Sigmoid colon (tissue), 7 donors: Measurements from ENCODE around the gene RGS7. TPM values are rescaled to one million over a fixed set of nuclear protein-coding genes. Genes with fewer than 3 reads are reported as not detected.

ENCODE experiments used
- DNase-seq: peaks from one replicate; pipeline ENCODE4 v3.0.0-alpha.2; 2019
- H3K27ac ChIP-seq, 4 donors: fragments of 200-600 bp; sonication (generic); one replicate each; pipeline ENCODE4 v1.5.1; 2016 to 2019; ENCODE audit warnings: mild to moderate bottlenecking in 1 of 4
- H3K27me3 ChIP-seq, 3 donors: fragments of 200-600 bp; sonication (generic); one replicate each; pipeline ENCODE4 v1.5.1; 2019; ENCODE audit warnings: mild to moderate bottlenecking in 1 of 3
- H3K36me3 ChIP-seq, 4 donors: fragments of 200-600 bp; sonication (generic); one replicate each; pipeline ENCODE4 v1.5.1; 2016 to 2019
- H3K4me1 ChIP-seq, 4 donors: fragments of 200-600 bp; sonication (generic); one replicate each; pipeline ENCODE4 v1.5.1; 2017 to 2019
- H3K4me3 ChIP-seq, 4 donors: fragments of 200-600 bp; sonication (generic); one replicate each; pipeline ENCODE4 v1.5.1; 2017 to 2019; ENCODE audit warnings: mild to moderate bottlenecking in 2 of 4, moderate library complexity in 1 of 4
- H3K9me3 ChIP-seq, 4 donors: fragments of 200-600 bp in 3 of 4; sonication (generic) in 3 of 4; one replicate each; pipeline versions ENCODE4 v1.5.1 to v1.6.1; 2013 to 2019
- CTCF ChIP-seq, 4 experiments: fragments of 450-650 bp in 3 of 4; fragments of 200-600 bp in 1 of 4; IDR thresholded peaks; one replicate each; pipeline ENCODE4 v1.5.1; 2016 to 2019; ENCODE audit warnings: antibody characterized with exemption in 4 of 4, mild to moderate bottlenecking in 3 of 4, moderate library complexity in 2 of 4
- EP300 ChIP-seq, 4 donors: sonication (generic); formaldehyde crosslinking; IDR thresholded peaks; one replicate each; pipeline ENCODE4 v1.6.1; 2017; ENCODE audit warnings: antibody characterized with exemption in 4 of 4
- POLR2A ChIP-seq, 2 donors: fragments of 450-650 bp; IDR thresholded peaks; one replicate each; pipeline ENCODE4 v1.6.1; 2016; ENCODE audit warnings: antibody characterized with exemption in 2 of 2, mild to moderate bottlenecking in 2 of 2, moderate library complexity in 2 of 2
- POLR2AphosphoS5 ChIP-seq, 4 donors: sonication (generic); formaldehyde crosslinking; IDR thresholded peaks; one replicate each; pipeline ENCODE4 v1.6.1; 2017; ENCODE audit warnings: antibody characterized with exemption in 4 of 4
- WGBS, 2 donors: extraction: QIAGEN DNeasy Blood & Tissue Kit; methylation state at CpG; one replicate each; pipeline ENCODE4 v1.1.7; 2013; 5-methylcytosine and 5-hydroxymethylcytosine counted together
- intact Hi-C: fragments of 100-400 bp; cut with DNase I; formaldehyde crosslinking; loops from one replicate; pipeline ENCODE4 v1.15.1; 2023
- polyA plus RNA-seq, 3 donors: library from polyadenylated mRNA; stranded (reverse); fragments of 200-250 nt; gene quantifications; one replicate each; pipeline ENCODE4 v1.2.3, GENCODE V29; 2013
- total RNA-seq, 4 donors: library from RNA; depleted of rRNA; stranded (reverse); fragments of >200 nt; gene quantifications; one replicate each; pipeline ENCODE4 v1.1.0, GENCODE V29; 2016
- donor health status: healthy with polysubstance abuse.
- donor health status: Bipolar disorder and iron deficiency.
- donor health status: healthy.

The RGS7 gene
- total and polyA plus RNA-seq, 7 donors: 0.10 to 1.8 (median 0.33) TPM; not detected in 4

- intact Hi-C loops: no loop called here
- 85 to 92% methylated on average over 1 of the region's 1 CpG for WGBS, 2 donors
- no peak for TF ChIP-seq EP300 (IDR thresholded peaks at IDR 0.05)
- no peak for TF ChIP-seq CTCF (IDR thresholded peaks at IDR 0.05)
- no peak for TF ChIP-seq POLR2AphosphoS5 (IDR thresholded peaks at IDR 0.05)
Observed at GRCh38 chr1:241286486-241286885, 70.5 kb downstream of the RGS7 start.

GRCh38 chr1:241276391-241276790, 80.6 kb downstream of the RGS7 start:
- no peak for DNase-seq
- no peaks in the 10 kb centered on the region for H3K27me3 ChIP-seq
- TF ChIP-seq CTCF (IDR thresholded peaks at IDR 0.05) (no peak), POLR2A (IDR thresholded peaks at IDR 0.05) (no peak), EP300 (IDR thresholded peaks at IDR 0.05) (no peak), POLR2AphosphoS5 (IDR thresholded peaks at IDR 0.05) (no peak)
- no peaks in the 10 kb centered on the region for H3K4me1 ChIP-seq
- H3K9me3 ChIP-seq: peaks cover 0 to 6% (median under 1%) of the 10 kb centered on the region in 4 donors
- intact Hi-C loops: no loop called here
- H3K4me3 ChIP-seq: no peak overlapping the region
- H3K27ac ChIP-seq: no peak overlapping the region
- WGBS, 2 donors: 73 to 74% methylated on average over 3 of the region's 3 CpGs
- H3K36me3 ChIP-seq: no peaks in the 10 kb centered on the region

More at GRCh38 chr1:241286486-241286885, 70.5 kb downstream of the RGS7 start:
- no peak overlapping the region for H3K4me3 ChIP-seq
- H3K4me1 ChIP-seq: no peaks in the 10 kb centered on the region
- no peak overlapping the region for H3K27ac ChIP-seq
- H3K9me3 ChIP-seq: peaks cover 0 to 6% (median 2%) of the 10 kb centered on the region in 4 donors
- DNase-seq: no peak
- H3K36me3 ChIP-seq: no peaks in the 10 kb centered on the region
- no peaks in the 10 kb centered on the region for H3K27me3 ChIP-seq

GRCh38 chr1:241275981-241276380, 81.0 kb downstream of the RGS7 start:
- H3K36me3 ChIP-seq: no peaks in the 10 kb centered on the region
- TF ChIP-seq POLR2AphosphoS5 (IDR thresholded peaks at IDR 0.05) (no peak), EP300 (IDR thresholded peaks at IDR 0.05) (no peak), CTCF (IDR thresholded peaks at IDR 0.05) (no peak), POLR2A (IDR thresholded peaks at IDR 0.05) (no peak)
- WGBS, 2 donors: 74 to 82% methylated on average over 5 of the region's 5 CpGs

GRCh38 chr1:241275226-241275625, 81.8 kb downstream of the RGS7 start:
- Histone ChIP-seq H3K27ac (no peak overlapping the region), H3K4me3 (no peak overlapping the region), H3K4me1 (no peaks in the 10 kb centered on the region), H3K36me3 (no peaks in the 10 kb centered on the region), H3K27me3 (no peaks in the 10 kb centered on the region), H3K9me3 (peaks cover 0 to 6% (median under 1%) of the 10 kb centered on the region in 4 donors)
- TF ChIP-seq EP300 (IDR thresholded peaks at IDR 0.05) (no peak), CTCF (IDR thresholded peaks at IDR 0.05) (no peak), POLR2A (IDR thresholded peaks at IDR 0.05) (no peak), POLR2AphosphoS5 (IDR thresholded peaks at IDR 0.05) (no peak)
- no peak for DNase-seq
- intact Hi-C loops: no loop called here
- 77 to 81% methylated on average over 5 of the region's 5 CpGs for WGBS, 2 donors

More at GRCh38 chr1:241275981-241276380, 81.0 kb downstream of the RGS7 start:
- Histone ChIP-seq H3K4me1 (no peaks in the 10 kb centered on the region), H3K27me3 (no peaks in the 10 kb centered on the region), H3K9me3 (peaks cover 0 to 6% (median under 1%) of the 10 kb centered on the region in 4 donors), H3K27ac (no peak overlapping the region), H3K4me3 (no peak overlapping the region)
- no peak for DNase-seq
- intact Hi-C loops: no loop called here

GRCh38 chr1:241274693-241275092, 82.3 kb downstream of the RGS7 start:
- DNase-seq: no peak
- intact Hi-C loops: no loop called here
- TF ChIP-seq POLR2AphosphoS5 (IDR thresholded peaks at IDR 0.05) (no peak), CTCF (IDR thresholded peaks at IDR 0.05) (no peak), EP300 (IDR thresholded peaks at IDR 0.05) (no peak), POLR2A (IDR thresholded peaks at IDR 0.05) (no peak)
- no peak overlapping the region for H3K4me3 ChIP-seq
- H3K9me3 ChIP-seq: peaks cover 0 to 6% (median under 1%) of the 10 kb centered on the region in 4 donors
- H3K4me1 ChIP-seq: no peaks in the 10 kb centered on the region
- WGBS, 2 donors: 83 to 84% methylated on average over 4 of the region's 4 CpGs
- H3K27me3 ChIP-seq: no peaks in the 10 kb centered on the region
- H3K27ac ChIP-seq: no peak overlapping the region
- no peaks in the 10 kb centered on the region for H3K36me3 ChIP-seq
